Fibroblast of the aortic adventitia (primary cell): Measurements from ENCODE around the gene PAQR8. TPM values are rescaled to one million over a fixed set of nuclear protein-coding genes. Genes with fewer than 3 reads are reported as not detected.
"Not testable (repeated sequence)": the region's sequence is repeated elsewhere in the genome, so short reads cannot be mapped to it uniquely, and the experiment has no call there.

ENCODE experiments used
- DNase-seq: peaks from one replicate; pipeline ENCODE4 v3.0.0-alpha.2; 2010; ENCODE audit warnings: low read depth
- H3K4me3 ChIP-seq: 2 replicates; pipeline ENCODE4 v1.5.1; 2011; ENCODE audit warnings: low read depth, mild to moderate bottlenecking, control low read depth, low read length, moderate library complexity
- total RNA-seq: library from RNA; depleted of rRNA; stranded (reverse); fragments of >200 nt; gene quantifications from 2 replicates; pipeline ENCODE4 v1.2.3, GENCODE V29; 2012; ENCODE audit warnings: low replicate concordance
- TF ChIP-seq, protein P1 (sequence below): IDR thresholded peaks from 2 replicates; pipeline ENCODE4 v1.5.1; 2011; ENCODE audit warnings: mild to moderate bottlenecking, low read length, control low read depth, inconsistent platforms; ENCODE audit not compliant: insufficient read depth

The PAQR8 gene
- total RNA-seq, 1 donor, result 8.6 TPM

DNA sequence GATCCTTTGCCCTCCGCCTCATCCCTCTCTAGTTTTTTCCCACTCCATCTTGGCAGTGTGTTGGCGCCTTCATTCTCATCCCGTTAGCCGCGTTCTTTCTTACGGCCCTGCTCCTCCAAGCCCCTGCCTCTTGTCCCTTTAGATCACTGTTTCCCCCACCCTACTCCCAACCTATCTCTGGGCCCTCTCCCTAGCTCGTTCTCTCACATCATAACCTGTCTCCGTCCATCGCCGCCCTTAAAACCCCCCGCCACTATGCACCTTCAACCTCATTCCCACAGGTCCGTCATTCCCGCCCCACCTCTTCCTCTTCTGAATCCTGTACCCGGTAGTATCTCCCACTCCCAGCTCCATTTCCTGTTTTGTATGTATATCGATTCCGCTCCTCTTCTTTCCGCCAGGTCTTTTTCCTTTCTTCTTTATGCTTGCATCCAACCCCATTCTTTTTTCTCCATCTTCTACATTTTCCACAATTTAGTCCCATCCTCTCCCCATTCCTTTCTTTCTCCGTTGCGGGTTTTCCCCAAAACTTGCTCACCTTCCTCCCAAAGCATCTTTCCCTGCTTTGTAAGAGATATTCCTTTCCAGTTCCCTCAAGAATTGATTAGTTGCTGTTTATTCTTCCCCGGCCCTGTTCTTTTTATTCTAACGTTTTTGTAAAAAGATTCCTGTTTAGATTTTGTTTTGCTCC lies 58.9 kb downstream of the PAQR8 start:
- H3K4me3 ChIP-seq, result peak overlapping the region; percentile 98
- DNase-seq, result peak; percentile 33
- TF ChIP-seq, protein P1, sequence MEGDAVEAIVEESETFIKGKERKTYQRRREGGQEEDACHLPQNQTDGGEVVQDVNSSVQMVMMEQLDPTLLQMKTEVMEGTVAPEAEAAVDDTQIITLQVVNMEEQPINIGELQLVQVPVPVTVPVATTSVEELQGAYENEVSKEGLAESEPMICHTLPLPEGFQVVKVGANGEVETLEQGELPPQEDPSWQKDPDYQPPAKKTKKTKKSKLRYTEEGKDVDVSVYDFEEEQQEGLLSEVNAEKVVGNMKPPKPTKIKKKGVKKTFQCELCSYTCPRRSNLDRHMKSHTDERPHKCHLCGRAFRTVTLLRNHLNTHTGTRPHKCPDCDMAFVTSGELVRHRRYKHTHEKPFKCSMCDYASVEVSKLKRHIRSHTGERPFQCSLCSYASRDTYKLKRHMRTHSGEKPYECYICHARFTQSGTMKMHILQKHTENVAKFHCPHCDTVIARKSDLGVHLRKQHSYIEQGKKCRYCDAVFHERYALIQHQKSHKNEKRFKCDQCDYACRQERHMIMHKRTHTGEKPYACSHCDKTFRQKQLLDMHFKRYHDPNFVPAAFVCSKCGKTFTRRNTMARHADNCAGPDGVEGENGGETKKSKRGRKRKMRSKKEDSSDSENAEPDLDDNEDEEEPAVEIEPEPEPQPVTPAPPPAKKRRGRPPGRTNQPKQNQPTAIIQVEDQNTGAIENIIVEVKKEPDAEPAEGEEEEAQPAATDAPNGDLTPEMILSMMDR, result no peak

DNA sequence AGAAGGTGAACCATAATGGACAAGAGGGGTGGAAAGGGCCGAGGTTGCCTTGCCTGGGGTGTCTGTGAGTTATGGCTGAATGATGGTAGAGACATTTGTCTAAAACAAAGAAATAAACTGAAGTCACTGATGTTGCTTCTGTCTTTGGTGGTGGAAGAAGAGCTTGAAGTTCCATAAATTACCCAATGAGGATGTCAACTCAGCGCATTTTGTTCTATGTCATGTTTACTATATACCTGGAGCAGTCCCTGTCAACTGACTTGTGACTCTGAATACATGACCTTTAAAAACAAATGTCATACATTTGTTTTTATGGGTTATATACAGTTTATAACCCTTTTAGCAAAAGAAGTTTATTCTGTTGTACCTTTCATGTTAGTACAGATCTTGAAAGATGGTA lies 60.2 kb downstream of the PAQR8 start:
- TF ChIP-seq, protein P1, result no peak
- no peak for DNase-seq
- H3K4me3 ChIP-seq, result peak overlapping the region; percentile 32

DNA sequence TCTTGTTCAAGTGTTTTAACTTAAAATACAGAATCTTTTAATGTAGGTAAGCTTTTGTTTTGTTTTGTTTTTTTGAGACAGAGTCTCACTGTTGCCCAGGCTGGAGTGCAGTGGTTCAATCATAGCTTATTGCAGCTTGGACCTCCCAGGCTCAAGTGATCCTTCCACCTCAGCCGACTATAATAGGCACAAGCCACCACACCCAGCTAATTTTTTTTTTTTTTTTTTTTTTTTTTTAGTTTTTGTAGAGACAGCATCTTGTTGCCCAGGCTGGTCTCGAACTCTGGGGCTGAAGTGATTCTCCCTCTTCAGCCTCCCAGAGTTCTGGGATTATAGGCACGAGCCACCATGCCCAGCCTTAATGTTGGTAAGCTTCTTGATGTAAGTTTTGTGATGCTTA lies 61.5 kb downstream of the PAQR8 start:
- TF ChIP-seq, protein P1, result no peak
- no peak for DNase-seq
- no peak overlapping the region for H3K4me3 ChIP-seq

DNA sequence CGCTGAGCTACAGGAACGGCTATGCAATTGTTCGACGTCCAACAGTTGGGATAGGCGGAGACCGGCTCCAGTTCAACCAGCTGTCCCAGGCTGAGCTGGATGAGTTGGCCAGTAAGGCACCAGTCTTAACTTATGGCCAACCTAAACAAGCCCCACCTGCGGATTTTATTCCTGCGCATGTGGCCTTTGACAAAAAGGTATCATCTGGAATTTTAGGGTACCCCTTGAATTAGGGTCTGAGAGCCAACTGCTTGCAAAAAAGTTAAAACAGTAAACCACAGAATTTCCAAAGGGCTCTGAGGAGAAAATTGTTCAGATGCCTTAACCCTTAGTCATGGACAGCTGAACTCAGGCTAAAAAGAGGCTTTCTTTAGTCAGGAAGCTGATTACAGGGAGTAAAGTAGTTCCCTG lies 62.0 kb downstream of the PAQR8 start:
- no peak overlapping the region for H3K4me3 ChIP-seq
- peak; percentile 99 for DNase-seq
- TF ChIP-seq, protein P1, result no peak

DNA sequence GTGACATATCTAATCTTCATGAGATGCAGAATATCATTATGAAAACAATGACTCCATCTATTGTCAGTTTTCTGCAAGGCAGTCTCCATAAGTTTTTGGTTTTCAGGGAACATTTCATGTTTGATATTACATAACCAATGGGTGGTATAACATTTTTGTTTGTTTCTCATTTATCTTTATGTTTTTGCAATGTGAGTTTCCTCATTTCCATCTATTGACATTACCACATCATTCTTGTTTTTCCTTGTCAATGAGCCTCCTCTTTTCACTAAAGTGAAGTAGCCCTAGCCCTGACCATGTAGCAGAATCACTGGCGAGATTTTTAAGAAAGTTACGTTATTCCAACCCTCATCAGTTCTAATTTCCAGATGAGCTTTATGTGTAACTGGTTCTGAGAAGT lies 62.6 kb downstream of the PAQR8 start:
- TF ChIP-seq, protein P1, result no peak
- H3K4me3 ChIP-seq, result no peak overlapping the region
- no peak for DNase-seq

DNA sequence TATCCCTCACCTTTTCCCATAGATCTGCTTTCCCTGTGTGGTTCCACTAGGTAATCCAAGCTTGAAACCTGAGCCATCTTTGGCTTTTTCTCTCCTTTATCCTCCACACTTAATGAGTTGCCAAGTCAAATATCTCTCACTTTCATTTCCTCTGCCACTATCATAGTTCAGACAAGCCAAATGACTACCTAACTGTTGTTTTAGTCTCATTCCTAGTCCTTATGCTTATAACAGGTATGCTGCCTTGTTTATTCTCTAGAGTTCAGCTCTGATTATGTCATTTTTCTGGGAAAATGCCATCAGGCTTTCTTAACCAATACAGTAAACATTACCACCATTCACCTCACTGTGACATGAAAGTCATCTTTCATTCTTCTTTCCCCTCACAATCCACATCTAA lies 64.7 kb downstream of the PAQR8 start:
- DNase-seq, result no peak
- TF ChIP-seq, protein P1, result no peak
- H3K4me3 ChIP-seq, result no peak overlapping the region

DNA sequence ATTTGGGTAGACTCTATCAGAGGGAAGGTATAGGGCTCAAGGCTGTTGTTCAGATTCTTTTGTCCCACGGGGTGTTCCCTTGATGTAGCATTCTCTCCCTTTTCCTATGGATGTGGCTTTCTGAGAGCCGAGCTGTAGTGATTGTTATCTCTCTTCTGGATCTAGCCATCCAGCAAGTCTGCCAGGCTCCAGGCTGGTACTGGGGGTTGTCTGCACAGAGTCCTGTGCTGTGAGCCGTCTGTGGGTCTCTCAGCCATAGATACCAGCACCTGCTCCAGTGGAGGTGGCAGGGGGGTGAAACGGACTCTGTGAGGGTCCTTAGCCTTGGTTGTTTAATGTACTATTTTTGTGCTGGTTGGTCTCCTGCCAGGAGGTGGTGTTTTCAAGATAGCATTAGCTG lies 71.3 kb downstream of the PAQR8 start:
- H3K4me3 ChIP-seq, DNase-seq: not testable (repeated sequence)
